ENCODE measurements around the gene MTHFD1L. TPM values are rescaled to one million over a fixed set of nuclear protein-coding genes. Genes with fewer than 3 reads are reported as not detected.
A peak's percentile ranks its signal among the peaks of the same experiment; 100 is the strongest.

Gene MTHFD1L
- total and polyA plus RNA-seq, 9 of the 15 experiments (the other 6 are each of a cell fraction or from before 2014, with no cell fraction given) = 20.9 to 128 (median 61.0) TPM

- DNase-seq (ENCODE audit: extremely low read depth in 1 of 4, low spot score in 3 of 4) (no peak), ATAC-seq (peak; percentile 17; the same call in 2 of the 3 replicates), FAIRE-seq (no peak)
- ChIA-PET POLR2A (interaction anchor here (0.9 kb wide), 1 partner anchor 12 kb away, joined by 3 read pairs; no protein-coding TSS in a partner anchor), CTCF (ENCODE audit: low intra/inter-chr PET ratio) (no interaction called here)
- Histone ChIP-seq H2AFZ (ENCODE audit: low read depth, low read length) (no peak overlapping the region), H3K9me1 (ENCODE audit: control insufficient read depth, insufficient read depth, low read length) (no peaks in the 10 kb centered on the region), H3K27ac (ENCODE audit: extremely low read depth, low read depth, low read length) (no peak overlapping the region), H3K79me2 (ENCODE audit: control insufficient read depth, insufficient read depth, low read length) (no peaks in the 10 kb centered on the region), H3K27me3 (ENCODE audit: control insufficient read depth in 2 of 2, insufficient read depth in 2 of 2, low read length in 2 of 2) (no peaks in the 10 kb centered on the region), H3K36me3 (ENCODE audit: control insufficient read depth, insufficient read depth, low read length) (peaks cover 40% of the 10 kb centered on the region), H3K4me1 (replicated peaks in 1 of 2; ENCODE audit: control insufficient read depth in 2 of 2, insufficient read depth in 2 of 2, low read length in 2 of 2) (no peaks in the 10 kb centered on the region), H3K4me3 (no peak overlapping the region), H3K4me2 (ENCODE audit: insufficient read depth, low read length) (no peak overlapping the region), H4K20me1 (replicated peaks; ENCODE audit: control insufficient read depth, insufficient read depth, low read length) (no peaks in the 10 kb centered on the region), H3K9me3 (replicated peaks; ENCODE audit: control insufficient read depth, insufficient read depth, low read depth, low read length) (no peaks in the 10 kb centered on the region), H3K9ac (ENCODE audit: insufficient read depth in 1 of 2, low read depth in 2 of 2, low read length in 2 of 2) (no peak overlapping the region)
- intact Hi-C loops (cut with micrococcal nuclease) (no loop called here), in situ Hi-C loops (cut with MboI) (no loop called here)
- 75% methylated on average over 6 of the region's 6 CpGs for WGBS (ENCODE audit: insufficient coverage, low coverage, missing lambda C conversion rate)
- TF ChIP-seq SNRNP70 (optimal IDR thresholded peaks at IDR 0.05; ENCODE audit: low read depth, low read length) = no peak
- BruUV-seq (replicated peaks) = no TSS peak
These were observed 101.9 kb downstream of the MTHFD1L start for GRCh38 chr6:150967381-150967780.

- peak; percentile 62 for ATAC-seq
- ChIA-PET CTCF (ENCODE audit: low intra/inter-chr PET ratio) (no interaction called here), POLR2A (interaction anchor here (0.9 kb wide), 1 partner anchor 11 kb away, joined by 3 read pairs; no protein-coding TSS in a partner anchor)
- in situ Hi-C loops (cut with MboI) = no loop called here
- no peaks in the 10 kb centered on the region for H3K79me2 ChIP-seq (ENCODE audit: control insufficient read depth, insufficient read depth, low read length)
- no peaks in the 10 kb centered on the region for H3K9me1 ChIP-seq (ENCODE audit: control insufficient read depth, insufficient read depth, low read length)
- no peak overlapping the region for H3K9ac ChIP-seq (ENCODE audit: insufficient read depth in 1 of 2, low read depth in 2 of 2, low read length in 2 of 2)
- no peaks in the 10 kb centered on the region for H3K9me3 ChIP-seq (replicated peaks; ENCODE audit: control insufficient read depth, insufficient read depth, low read depth, low read length)
- H3K4me2 ChIP-seq (ENCODE audit: insufficient read depth, low read length) = no peak overlapping the region
- no peaks in the 10 kb centered on the region for H3K4me1 ChIP-seq (replicated peaks in 1 of 2; ENCODE audit: control insufficient read depth in 2 of 2, insufficient read depth in 2 of 2, low read length in 2 of 2)
- WGBS (ENCODE audit: insufficient coverage, low coverage, missing lambda C conversion rate) = 54% methylated on average over 8 of the region's 8 CpGs
- peak in 1 of 4 experiments; percentile 14 for DNase-seq (ENCODE audit: extremely low read depth in 1 of 4, low spot score in 3 of 4)
- no peak for FAIRE-seq
- H3K27ac ChIP-seq (ENCODE audit: extremely low read depth, low read depth, low read length) = no peak overlapping the region
- H2AFZ ChIP-seq (ENCODE audit: low read depth, low read length) = no peak overlapping the region; the same call in 1 of the 2 replicates
- H4K20me1 ChIP-seq (replicated peaks; ENCODE audit: control insufficient read depth, insufficient read depth, low read length) = no peaks in the 10 kb centered on the region
- no peaks in the 10 kb centered on the region for H3K27me3 ChIP-seq (ENCODE audit: control insufficient read depth in 2 of 2, insufficient read depth in 2 of 2, low read length in 2 of 2)
- BruUV-seq (replicated peaks) = no TSS peak
- no peak overlapping the region for H3K4me3 ChIP-seq
- intact Hi-C loops (cut with micrococcal nuclease) = no loop called here
- H3K36me3 ChIP-seq (ENCODE audit: control insufficient read depth, insufficient read depth, low read length) = peaks cover 44% of the 10 kb centered on the region
- no peak for TF ChIP-seq CHD2 (IDR thresholded peaks at IDR 0.05; ENCODE audit: low read depth, low read length)
- TF ChIP-seq ARID3A (IDR thresholded peaks at IDR 0.05; ENCODE audit: borderline replicate concordance, low read depth, low read length) = no peak
- TF ChIP-seq, protein P1, sequence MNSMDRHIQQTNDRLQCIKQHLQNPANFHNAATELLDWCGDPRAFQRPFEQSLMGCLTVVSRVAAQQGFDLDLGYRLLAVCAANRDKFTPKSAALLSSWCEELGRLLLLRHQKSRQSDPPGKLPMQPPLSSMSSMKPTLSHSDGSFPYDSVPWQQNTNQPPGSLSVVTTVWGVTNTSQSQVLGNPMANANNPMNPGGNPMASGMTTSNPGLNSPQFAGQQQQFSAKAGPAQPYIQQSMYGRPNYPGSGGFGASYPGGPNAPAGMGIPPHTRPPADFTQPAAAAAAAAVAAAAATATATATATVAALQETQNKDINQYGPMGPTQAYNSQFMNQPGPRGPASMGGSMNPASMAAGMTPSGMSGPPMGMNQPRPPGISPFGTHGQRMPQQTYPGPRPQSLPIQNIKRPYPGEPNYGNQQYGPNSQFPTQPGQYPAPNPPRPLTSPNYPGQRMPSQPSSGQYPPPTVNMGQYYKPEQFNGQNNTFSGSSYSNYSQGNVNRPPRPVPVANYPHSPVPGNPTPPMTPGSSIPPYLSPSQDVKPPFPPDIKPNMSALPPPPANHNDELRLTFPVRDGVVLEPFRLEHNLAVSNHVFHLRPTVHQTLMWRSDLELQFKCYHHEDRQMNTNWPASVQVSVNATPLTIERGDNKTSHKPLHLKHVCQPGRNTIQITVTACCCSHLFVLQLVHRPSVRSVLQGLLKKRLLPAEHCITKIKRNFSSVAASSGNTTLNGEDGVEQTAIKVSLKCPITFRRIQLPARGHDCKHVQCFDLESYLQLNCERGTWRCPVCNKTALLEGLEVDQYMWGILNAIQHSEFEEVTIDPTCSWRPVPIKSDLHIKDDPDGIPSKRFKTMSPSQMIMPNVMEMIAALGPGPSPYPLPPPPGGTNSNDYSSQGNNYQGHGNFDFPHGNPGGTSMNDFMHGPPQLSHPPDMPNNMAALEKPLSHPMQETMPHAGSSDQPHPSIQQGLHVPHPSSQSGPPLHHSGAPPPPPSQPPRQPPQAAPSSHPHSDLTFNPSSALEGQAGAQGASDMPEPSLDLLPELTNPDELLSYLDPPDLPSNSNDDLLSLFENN (IDR thresholded peaks at IDR 0.05; ENCODE audit: low read depth in 2 of 2, low read length in 2 of 2) = no peak
- TF ChIP-seq KDM5B (IDR thresholded peaks at IDR 0.05; ENCODE audit: insufficient replicate concordance, low read depth, low read length) = no peak
- peak; percentile 23; the same call in 1 of the 2 replicates for TF ChIP-seq TEAD4 (IDR thresholded peaks at IDR 0.05; ENCODE audit: low read length)
- no peak for TF ChIP-seq TEAD4 (CRISPR knock-in tag; IDR thresholded peaks at IDR 0.05; ENCODE audit: borderline replicate concordance)
- no peak for TF ChIP-seq NFXL1 (CRISPR knock-in tag; IDR thresholded peaks at IDR 0.05)
- peak; percentile 24; the same call in 1 of the 2 replicates for TF ChIP-seq SPI1 (IDR thresholded peaks at IDR 0.05; ENCODE audit: borderline replicate concordance, low read depth, low read length)
These were observed 102.4 kb downstream of the MTHFD1L start for GRCh38 chr6:150967910-150968309.

Measured in K562 (cell line).